Lower leg skin (tissue), 3 donors: ENCODE measurements around the gene PTGFRN.

Source experiments
- CTCF ChIP-seq, 3 donors: fragments of 450-650 bp; IDR thresholded peaks; one replicate each; pipeline ENCODE4 v1.5.1; 2016; ENCODE audit warnings: antibody characterized with exemption in 3 of 3, mild to moderate bottlenecking in 3 of 3, moderate library complexity in 2 of 3
- POLR2A ChIP-seq, 2 donors: fragments of 450-650 bp; IDR thresholded peaks; one replicate each; pipeline ENCODE4 v1.6.1; 2016 to 2017; ENCODE audit warnings: antibody characterized with exemption in 2 of 2, mild to moderate bottlenecking in 1 of 2, moderate library complexity in 1 of 2

GRCh38 chr1:116984406-116985160 lies 74.9 kb downstream of the PTGFRN start:
- TF ChIP-seq CTCF (IDR thresholded peaks at IDR 0.05), result no peak
- TF ChIP-seq POLR2A (IDR thresholded peaks at IDR 0.05), result no peak
